ENCODE data around the gene NAT10. TPM values are rescaled to one million over a fixed set of nuclear protein-coding genes. Genes with fewer than 3 reads are reported as not detected.

Gene NAT10
- total RNA-seq, 2 experiments from 2014 or later, result 142 to 147 TPM

- peaks cover 78% of the 10 kb centered on the region for H3K36me3 Mint-ChIP-seq (ENCODE audit: low read depth)
- no peak overlapping the region for H3K4me3 Mint-ChIP-seq
- no peaks in the 10 kb centered on the region for H3K27me3 Mint-ChIP-seq
- H3K27ac Mint-ChIP-seq, result no peak overlapping the region
- H3K4me1 Mint-ChIP-seq, result peaks cover 13% of the 10 kb centered on the region
- intact Hi-C loops (cut with DNase I, micrococcal nuclease), result no loop called here
- no peaks in the 10 kb centered on the region for H3K9me3 Mint-ChIP-seq (ENCODE audit: low read depth)
- ChIA-PET CTCF (no interaction called here), POLR2A (no interaction called here)
- DNase-seq, result no peak
- ATAC-seq, result no peak
These were observed 33.9 kb downstream of the NAT10 start for GRCh38 chr11:34139346-34139745.

- Mint-ChIP-seq H3K27ac (no peak overlapping the region), H3K27me3 (no peaks in the 10 kb centered on the region), H3K36me3 (ENCODE audit: low read depth) (peaks cover 79% of the 10 kb centered on the region), H3K9me3 (ENCODE audit: low read depth) (no peaks in the 10 kb centered on the region), H3K4me1 (peaks cover 5% of the 10 kb centered on the region), H3K4me3 (no peak overlapping the region)
- POLR2A ChIA-PET, result no interaction called here
- ATAC-seq, result no peak
- DNase-seq, result no peak
- intact Hi-C loops (cut with DNase I, micrococcal nuclease), result no loop called here
- CTCF ChIA-PET, result interaction anchor here (0.6 to 1.5 kb wide), 3 partner anchors 14 to 303 kb away, joined by 3 to 7 read pairs (median 3); no protein-coding TSS in a partner anchor
These were observed 34.7 kb downstream of the NAT10 start for GRCh38 chr11:34140149-34140548.

GRCh38 chr11:34143048-34143447 is 37.6 kb downstream of the NAT10 start:
- Mint-ChIP-seq H3K27me3 (no peaks in the 10 kb centered on the region), H3K36me3 (ENCODE audit: low read depth) (peaks cover 80% of the 10 kb centered on the region), H3K4me1 (no peaks in the 10 kb centered on the region), H3K4me3 (no peak overlapping the region), H3K27ac (no peak overlapping the region), H3K9me3 (ENCODE audit: low read depth) (no peaks in the 10 kb centered on the region)
- ATAC-seq (no peak), DNase-seq (no peak)
- intact Hi-C loops (cut with DNase I, micrococcal nuclease), result no loop called here
- ChIA-PET CTCF (interaction anchor here (0.7 kb wide), 2 partner anchors 27 to 182 kb away, joined by 3 to 4 read pairs; no protein-coding TSS in a partner anchor), POLR2A (interaction anchor here (0.6 to 0.7 kb wide), 2 partner anchors 303 to 1113 kb away, joined by 3 read pairs; no protein-coding TSS in a partner anchor)

GRCh38 chr11:34145073-34145472 is 39.6 kb downstream of the NAT10 start:
- DNase-seq (no peak), ATAC-seq (no peak)
- Mint-ChIP-seq H3K36me3 (ENCODE audit: low read depth) (peaks cover 75% of the 10 kb centered on the region), H3K27ac (no peak overlapping the region), H3K9me3 (ENCODE audit: low read depth) (no peaks in the 10 kb centered on the region), H3K4me1 (no peaks in the 10 kb centered on the region), H3K4me3 (no peak overlapping the region), H3K27me3 (no peaks in the 10 kb centered on the region)
- ChIA-PET CTCF (interaction anchor here (0.6 to 1.0 kb wide), 2 partner anchors 10 to 27 kb away, joined by 3 to 4 read pairs; no protein-coding TSS in a partner anchor), POLR2A (interaction anchor here (0.5 kb wide), 1 partner anchor 74 kb away, joined by 3 read pairs; no protein-coding TSS in a partner anchor)
- intact Hi-C loops (cut with DNase I, micrococcal nuclease), result no loop called here

GRCh38 chr11:34145847-34146381 is 40.5 kb downstream of the NAT10 start:
- Mint-ChIP-seq H3K36me3 (ENCODE audit: low read depth) (peaks cover 73% of the 10 kb centered on the region), H3K9me3 (ENCODE audit: low read depth) (no peaks in the 10 kb centered on the region), H3K27ac (no peak overlapping the region), H3K4me3 (no peak overlapping the region), H3K27me3 (no peaks in the 10 kb centered on the region), H3K4me1 (no peaks in the 10 kb centered on the region)
- ChIA-PET POLR2A (no interaction called here), CTCF (no interaction called here)
- no peak for DNase-seq
- intact Hi-C loops (cut with DNase I, micrococcal nuclease), result no loop called here
- no peak for ATAC-seq

GRCh38 chr11:34146411-34146810 is 41.0 kb downstream of the NAT10 start:
- no peak overlapping the region for H3K27ac Mint-ChIP-seq
- no peaks in the 10 kb centered on the region for H3K4me1 Mint-ChIP-seq
- no peaks in the 10 kb centered on the region for H3K9me3 Mint-ChIP-seq (ENCODE audit: low read depth)
- H3K36me3 Mint-ChIP-seq (ENCODE audit: low read depth), result peaks cover 68% of the 10 kb centered on the region
- POLR2A ChIA-PET, result no interaction called here
- intact Hi-C loops (cut with DNase I, micrococcal nuclease), result no loop called here
- ATAC-seq (no peak), DNase-seq (no peak)
- H3K27me3 Mint-ChIP-seq, result no peaks in the 10 kb centered on the region
- no peak overlapping the region for H3K4me3 Mint-ChIP-seq
- CTCF ChIA-PET, result no interaction called here

GRCh38 chr11:34146866-34147265 is 41.4 kb downstream of the NAT10 start:
- Mint-ChIP-seq H3K4me1 (no peaks in the 10 kb centered on the region), H3K27me3 (no peaks in the 10 kb centered on the region), H3K9me3 (ENCODE audit: low read depth) (no peaks in the 10 kb centered on the region), H3K27ac (no peak overlapping the region), H3K4me3 (no peak overlapping the region), H3K36me3 (ENCODE audit: low read depth) (peaks cover 64% of the 10 kb centered on the region)
- intact Hi-C loops (cut with DNase I, micrococcal nuclease), result no loop called here
- DNase-seq (no peak), ATAC-seq (no peak)
- ChIA-PET CTCF (no interaction called here), POLR2A (no interaction called here)

- POLR2A ChIA-PET, result no interaction called here
- Mint-ChIP-seq H3K27me3 (no peaks in the 10 kb centered on the region), H3K36me3 (ENCODE audit: low read depth) (peaks cover 59% of the 10 kb centered on the region), H3K4me1 (no peaks in the 10 kb centered on the region), H3K9me3 (ENCODE audit: low read depth) (no peaks in the 10 kb centered on the region), H3K27ac (no peak overlapping the region), H3K4me3 (no peak overlapping the region)
- CTCF ChIA-PET, result interaction anchor here (0.7 kb wide), 1 partner anchor 62 kb away, joined by 3 read pairs; no protein-coding TSS in a partner anchor
- no peak for DNase-seq
- intact Hi-C loops (cut with DNase I, micrococcal nuclease), result no loop called here
- ATAC-seq, result no peak
These were observed 42.2 kb downstream of the NAT10 start for GRCh38 chr11:34147581-34147980.

GRCh38 chr11:34148504-34149165 is 43.2 kb downstream of the NAT10 start:
- ChIA-PET CTCF (interaction anchor here (0.7 kb wide), 2 partner anchors 307 to 363 kb away, joined by 3 read pairs; no protein-coding TSS in a partner anchor), POLR2A (no interaction called here)
- H3K36me3 Mint-ChIP-seq (ENCODE audit: low read depth), result peaks cover 49% of the 10 kb centered on the region
- peaks cover 2% of the 10 kb centered on the region for H3K4me1 Mint-ChIP-seq
- no peak overlapping the region for H3K4me3 Mint-ChIP-seq
- no peaks in the 10 kb centered on the region for H3K27me3 Mint-ChIP-seq
- intact Hi-C loops (cut with DNase I, micrococcal nuclease), result no loop called here
- ATAC-seq (no peak), DNase-seq (no peak)
- H3K9me3 Mint-ChIP-seq (ENCODE audit: low read depth), result no peaks in the 10 kb centered on the region
- H3K27ac Mint-ChIP-seq, result no peak overlapping the region

GRCh38 chr11:34149274-34149673 is 43.8 kb downstream of the NAT10 start:
- ChIA-PET POLR2A (no interaction called here), CTCF (interaction anchor here (0.6 to 1.3 kb wide), 4 partner anchors 152 to 766 kb away, joined by 3 to 5 read pairs (median 3); no protein-coding TSS in a partner anchor)
- H3K27ac Mint-ChIP-seq, result no peak overlapping the region
- H3K36me3 Mint-ChIP-seq (ENCODE audit: low read depth), result peaks cover 49% of the 10 kb centered on the region
- intact Hi-C loops (cut with DNase I, micrococcal nuclease), result no loop called here
- peaks cover 2% of the 10 kb centered on the region for H3K4me1 Mint-ChIP-seq
- no peak overlapping the region for H3K4me3 Mint-ChIP-seq
- H3K9me3 Mint-ChIP-seq (ENCODE audit: low read depth), result no peaks in the 10 kb centered on the region
- ATAC-seq (no peak), DNase-seq (no peak)
- H3K27me3 Mint-ChIP-seq, result no peaks in the 10 kb centered on the region

- POLR2A ChIA-PET, result no interaction called here
These were observed 44.4 kb downstream of the NAT10 start for GRCh38 chr11:34149786-34150185.

More at GRCh38 chr11:34149786-34150185, 44.4 kb downstream of the NAT10 start:
- CTCF ChIA-PET, result interaction anchor here (0.6 to 1.3 kb wide), 5 partner anchors 20 to 766 kb away, joined by 3 to 5 read pairs (median 4); no protein-coding TSS in a partner anchor
- no peak overlapping the region for H3K4me3 Mint-ChIP-seq
- peaks cover 2% of the 10 kb centered on the region for H3K4me1 Mint-ChIP-seq
- DNase-seq (no peak), ATAC-seq (no peak)
- intact Hi-C loops (cut with DNase I, micrococcal nuclease), result no loop called here
- no peaks in the 10 kb centered on the region for H3K9me3 Mint-ChIP-seq (ENCODE audit: low read depth)
- H3K27me3 Mint-ChIP-seq, result no peaks in the 10 kb centered on the region
- no peak overlapping the region for H3K27ac Mint-ChIP-seq
- H3K36me3 Mint-ChIP-seq (ENCODE audit: low read depth), result peaks cover 44% of the 10 kb centered on the region
